HG03066 (cell line): ENCODE results near the gene EZH2.

Experiments used
- ATAC-seq: cut with Tn5 transposase; IDR thresholded peaks from one replicate; pipeline ENCODE4 v1.9.1; 2021; ENCODE audit warnings: low read depth; ENCODE audit not compliant: unreplicated experiment

EZH2 gene

DNA sequence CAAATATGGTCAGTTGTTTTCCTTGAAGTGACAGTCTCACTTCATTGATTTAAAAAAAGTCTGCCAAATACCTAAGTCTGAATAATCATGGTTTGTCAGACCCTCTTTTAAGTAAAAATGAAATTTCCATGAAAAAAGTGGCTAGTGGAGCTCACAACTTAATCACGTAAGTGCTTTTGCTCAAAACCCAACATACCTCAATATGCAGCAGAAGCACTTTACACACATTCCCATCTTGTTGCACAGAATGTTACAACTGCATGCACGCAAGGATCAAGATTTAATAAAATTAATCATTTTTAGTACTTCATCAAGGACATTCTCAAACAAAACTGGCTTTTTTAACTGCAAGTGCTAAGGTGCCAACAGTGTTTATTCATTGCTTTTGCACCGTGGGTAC lies 21.6 kb downstream of the EZH2 start:
- ATAC-seq, result no peak

DNA sequence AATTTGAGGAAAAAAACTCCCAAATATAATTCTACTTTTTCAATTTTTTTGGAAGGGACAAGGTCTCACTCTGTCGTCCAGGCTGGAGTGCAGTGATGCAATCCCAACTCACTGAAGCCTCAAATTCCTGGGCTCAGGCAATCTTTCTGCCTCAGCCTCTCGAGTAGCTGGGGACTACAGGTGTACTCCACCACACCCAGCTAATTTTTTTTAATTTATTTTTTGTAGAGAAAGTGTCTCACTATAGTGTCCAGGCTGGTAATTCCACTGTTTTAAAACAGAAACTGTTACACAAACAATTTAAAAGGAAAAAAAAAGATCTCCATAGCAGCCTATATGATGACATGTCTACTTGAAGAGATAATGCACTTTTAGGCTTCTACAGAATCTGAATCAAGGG lies 25.6 kb downstream of the EZH2 start:
- no peak for ATAC-seq

DNA sequence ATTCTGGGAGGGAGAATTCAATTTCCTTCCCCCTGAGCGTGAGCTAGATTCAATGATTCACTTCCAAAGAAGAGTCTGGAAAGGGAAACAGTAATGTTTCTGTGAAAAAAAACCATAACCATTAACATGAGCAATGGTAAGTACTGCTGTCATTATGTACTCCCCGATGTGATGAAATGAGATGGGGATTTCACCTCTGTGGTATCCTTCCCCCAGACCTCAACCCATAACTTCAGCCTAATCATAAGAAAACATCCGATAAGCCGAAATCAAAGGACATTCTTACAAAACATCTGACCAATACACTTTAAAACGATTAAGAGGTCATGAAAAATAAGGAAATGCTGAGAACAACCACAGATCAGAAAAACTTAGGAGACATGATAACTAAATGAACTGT lies 27.2 kb downstream of the EZH2 start:
- no peak for ATAC-seq

DNA sequence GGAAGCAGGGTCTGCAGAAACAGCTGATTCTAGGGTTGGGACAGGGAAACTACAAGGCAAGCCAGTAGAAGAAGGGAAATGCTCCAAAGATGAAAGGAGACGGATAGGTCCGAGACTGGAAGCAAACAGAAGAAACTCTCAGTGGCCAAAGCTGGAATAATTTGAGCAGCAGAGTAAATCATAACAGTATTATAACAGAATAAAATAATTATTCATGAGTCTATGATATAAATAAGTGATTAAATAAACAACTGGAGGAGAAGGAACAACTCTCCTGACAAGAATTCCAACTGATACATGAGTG lies 27.6 kb downstream of the EZH2 start:
- no peak for ATAC-seq

DNA sequence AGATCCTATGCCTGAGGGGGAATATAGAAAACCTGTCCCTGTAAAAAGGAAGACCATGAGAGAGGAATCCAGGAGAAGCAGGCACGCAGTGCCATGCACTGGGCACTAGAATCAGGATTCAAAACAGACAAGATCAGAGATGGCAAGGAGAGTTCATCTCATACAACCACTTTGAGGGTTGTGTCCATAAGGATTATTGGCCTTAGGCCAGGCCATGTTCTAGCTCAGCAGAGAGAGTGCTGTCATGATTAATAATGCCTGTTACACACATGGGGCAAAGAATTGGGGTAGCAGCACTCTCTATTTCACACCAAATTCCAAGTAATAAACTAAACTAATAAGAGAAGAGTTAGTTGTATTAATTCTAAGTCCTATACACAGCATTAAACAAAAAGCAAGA lies 29.1 kb downstream of the EZH2 start:
- ATAC-seq, result no peak

DNA sequence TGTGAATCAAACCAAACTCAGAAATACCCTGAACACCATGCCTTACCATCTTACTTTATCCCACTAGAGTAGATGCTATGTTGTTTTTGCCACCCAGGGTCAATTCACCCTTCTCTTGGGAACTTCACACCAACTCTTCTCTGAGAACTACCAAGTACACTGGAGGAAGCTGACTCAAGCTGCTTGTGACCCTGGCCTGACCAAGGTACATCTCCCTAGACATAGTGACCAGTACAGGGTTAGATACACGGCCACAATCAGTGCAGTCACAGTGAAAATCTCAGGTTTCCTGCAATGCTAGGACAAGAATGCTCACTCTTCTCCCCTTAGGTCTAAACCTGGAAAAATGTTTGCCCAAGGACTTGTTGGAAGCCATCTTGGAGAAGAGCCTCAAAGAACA lies 31.8 kb downstream of the EZH2 start:
- ATAC-seq, result no peak

DNA sequence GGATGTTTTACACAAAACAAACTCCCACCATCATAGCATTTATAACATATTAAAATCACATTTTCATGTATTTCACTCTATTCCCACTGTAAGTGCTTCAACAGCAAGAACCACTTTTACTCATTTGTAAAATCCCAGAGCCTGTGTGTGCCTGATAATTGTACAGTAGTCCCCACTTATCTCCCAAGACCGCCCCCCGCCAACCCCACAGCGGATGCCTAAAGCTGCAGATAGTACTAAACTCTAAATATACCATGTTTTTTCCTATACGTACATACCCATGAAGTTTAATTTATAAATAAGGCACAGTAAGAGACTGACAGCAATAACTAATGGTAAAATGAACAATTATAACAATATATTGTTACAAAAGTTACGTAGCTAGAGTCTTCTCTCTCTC lies 33.5 kb downstream of the EZH2 start:
- no peak for ATAC-seq

DNA sequence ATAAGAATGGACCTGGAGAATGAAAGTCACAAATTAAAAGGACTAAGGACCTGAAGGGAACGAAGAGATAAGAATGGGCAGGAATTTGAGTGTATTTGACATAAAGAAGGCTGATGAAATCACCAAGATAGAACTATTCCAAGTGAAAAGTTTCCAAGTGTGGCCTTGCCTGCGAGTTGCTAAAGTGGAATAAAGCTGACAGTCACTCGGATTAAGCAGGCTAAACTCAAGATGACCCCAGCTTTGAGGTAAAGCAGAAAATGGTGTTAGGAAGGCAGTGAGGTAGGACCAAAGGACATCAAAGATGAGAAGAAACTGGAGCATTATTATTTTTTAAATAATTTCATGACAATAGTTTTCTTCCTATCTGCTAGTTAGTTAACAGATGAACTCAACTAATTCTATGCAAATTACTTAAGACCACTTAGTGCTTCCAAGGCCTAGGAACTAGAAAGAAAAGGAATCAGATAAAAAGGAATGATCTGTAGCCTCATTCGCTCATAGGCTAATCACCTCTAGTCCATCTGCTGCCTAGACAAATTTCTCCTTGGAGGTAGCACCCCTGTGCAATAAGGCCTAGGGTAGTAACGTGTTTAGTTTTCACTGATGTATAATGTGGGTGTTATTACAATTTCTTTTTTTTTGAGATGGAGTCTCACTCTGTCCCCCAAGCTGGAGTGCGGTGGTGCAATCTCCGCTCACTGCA lies 34.5 kb downstream of the EZH2 start:
- no peak for ATAC-seq

DNA sequence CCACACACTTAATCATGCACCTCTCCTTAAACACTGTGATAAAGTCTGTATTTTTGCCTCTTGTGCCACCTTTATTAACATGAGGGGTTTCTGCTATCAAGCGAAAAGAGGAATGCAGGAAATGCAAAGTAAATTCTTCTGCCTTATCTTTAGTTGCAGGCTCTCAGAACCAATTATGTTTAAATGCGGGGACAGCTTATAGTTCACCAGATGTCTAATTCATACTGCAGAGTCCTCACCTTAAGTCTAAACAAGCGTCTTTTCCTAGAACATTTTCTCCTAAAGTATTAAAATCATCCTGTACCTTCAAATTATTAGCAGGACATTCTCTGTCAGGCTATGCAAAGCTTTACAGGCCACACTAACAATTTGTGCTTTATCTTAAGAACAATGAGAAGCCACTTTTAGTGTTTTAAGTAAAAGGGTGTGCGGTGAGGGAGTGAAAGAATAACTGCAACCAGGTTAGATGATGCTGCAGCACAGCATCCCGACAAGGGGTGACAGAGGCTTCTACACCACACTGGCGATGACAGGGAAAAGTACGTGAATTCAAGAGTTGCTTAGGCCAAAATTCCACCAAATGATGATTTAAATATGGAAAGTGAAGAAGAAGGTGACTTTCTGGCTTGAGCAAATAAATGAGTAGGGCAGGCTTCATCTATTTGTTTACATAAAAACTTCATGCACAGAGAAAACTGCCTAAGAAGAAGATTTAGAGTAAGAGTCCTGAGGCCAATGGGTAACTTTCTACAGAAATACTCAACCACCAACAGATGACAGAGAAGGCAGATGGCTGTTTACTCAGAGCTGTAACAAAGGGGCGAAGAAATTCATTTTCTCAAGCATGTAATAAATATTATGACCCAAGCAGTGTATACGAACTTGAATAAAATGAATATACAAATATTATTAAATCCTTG lies 36.0 kb downstream of the EZH2 start:
- ATAC-seq, result no peak

DNA sequence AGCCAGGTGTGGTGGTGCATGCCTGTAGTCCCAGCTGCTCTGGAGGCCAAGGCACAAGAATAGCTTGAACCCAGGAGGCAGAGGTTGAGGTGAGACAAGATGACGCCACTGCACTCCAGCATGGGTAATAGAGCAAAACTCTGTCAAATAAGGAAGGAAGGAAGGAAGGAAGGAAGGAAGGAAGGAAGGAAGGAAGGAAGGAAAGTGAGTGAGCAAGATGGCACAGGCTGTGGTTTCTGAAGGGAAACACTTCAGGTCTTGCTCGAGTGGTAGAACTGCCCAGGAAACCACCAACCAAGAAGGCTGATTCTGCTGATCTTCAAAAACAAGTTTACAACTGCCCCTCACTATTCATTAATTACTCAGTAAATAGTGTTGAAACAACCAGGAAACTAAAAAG lies 45.2 kb downstream of the EZH2 start:
- ATAC-seq, result no peak

DNA sequence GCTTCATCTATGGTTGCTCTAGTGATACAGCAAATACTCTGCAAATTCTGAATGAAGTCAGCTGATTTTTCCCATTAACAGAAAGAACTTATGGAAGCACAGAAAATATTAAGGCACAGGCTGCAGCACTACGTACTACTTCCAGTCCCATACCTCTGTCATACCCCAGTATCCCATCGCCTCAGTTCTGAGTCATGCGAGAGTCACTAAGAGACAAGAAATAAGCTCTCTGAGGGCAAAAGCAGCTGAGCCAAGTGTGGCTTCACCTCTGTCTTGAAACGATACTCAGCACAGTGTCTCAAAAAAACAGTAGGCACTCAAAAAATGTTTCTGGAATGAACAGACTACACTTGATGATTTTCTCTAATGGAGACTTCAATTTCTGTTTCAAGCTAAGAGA lies 48.2 kb downstream of the EZH2 start:
- no peak for ATAC-seq

DNA sequence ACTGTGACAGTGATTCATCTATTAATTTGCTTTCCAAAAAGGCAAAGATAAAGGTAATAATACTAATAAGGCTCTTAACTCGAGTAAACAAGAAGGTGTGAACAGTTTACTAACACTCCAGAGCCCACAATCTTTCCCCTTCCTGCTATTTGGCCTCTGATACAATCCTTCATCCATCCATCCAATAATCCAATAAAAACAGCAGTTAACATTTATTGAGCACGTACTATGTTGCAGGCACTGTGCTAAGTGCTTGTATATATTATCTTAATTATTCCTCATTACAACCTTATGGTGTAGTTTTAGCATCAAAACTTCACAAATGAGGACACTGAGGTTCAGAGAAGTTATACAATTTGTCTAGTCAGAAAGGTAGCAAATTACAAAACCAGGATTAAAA lies 49.5 kb downstream of the EZH2 start:
- ATAC-seq, result no peak

DNA sequence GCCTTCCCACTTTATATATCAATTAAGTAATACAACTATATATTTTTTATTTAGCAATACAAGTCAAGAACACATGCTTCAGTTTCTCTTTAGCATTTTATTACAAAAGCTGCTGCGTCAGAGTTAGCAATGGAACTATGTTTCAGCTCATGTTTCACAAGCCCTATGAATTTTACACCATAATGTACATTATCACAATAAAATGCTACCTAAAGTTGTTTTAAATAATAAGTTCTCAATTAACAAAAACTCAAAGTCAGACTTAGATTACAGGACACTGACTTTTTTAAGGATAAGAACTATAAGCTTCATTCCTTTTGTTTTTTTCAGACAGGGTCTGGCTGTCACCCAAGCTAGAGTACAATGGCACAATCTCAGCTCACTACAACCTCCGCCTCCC lies 52.3 kb downstream of the EZH2 start:
- no peak for ATAC-seq

DNA sequence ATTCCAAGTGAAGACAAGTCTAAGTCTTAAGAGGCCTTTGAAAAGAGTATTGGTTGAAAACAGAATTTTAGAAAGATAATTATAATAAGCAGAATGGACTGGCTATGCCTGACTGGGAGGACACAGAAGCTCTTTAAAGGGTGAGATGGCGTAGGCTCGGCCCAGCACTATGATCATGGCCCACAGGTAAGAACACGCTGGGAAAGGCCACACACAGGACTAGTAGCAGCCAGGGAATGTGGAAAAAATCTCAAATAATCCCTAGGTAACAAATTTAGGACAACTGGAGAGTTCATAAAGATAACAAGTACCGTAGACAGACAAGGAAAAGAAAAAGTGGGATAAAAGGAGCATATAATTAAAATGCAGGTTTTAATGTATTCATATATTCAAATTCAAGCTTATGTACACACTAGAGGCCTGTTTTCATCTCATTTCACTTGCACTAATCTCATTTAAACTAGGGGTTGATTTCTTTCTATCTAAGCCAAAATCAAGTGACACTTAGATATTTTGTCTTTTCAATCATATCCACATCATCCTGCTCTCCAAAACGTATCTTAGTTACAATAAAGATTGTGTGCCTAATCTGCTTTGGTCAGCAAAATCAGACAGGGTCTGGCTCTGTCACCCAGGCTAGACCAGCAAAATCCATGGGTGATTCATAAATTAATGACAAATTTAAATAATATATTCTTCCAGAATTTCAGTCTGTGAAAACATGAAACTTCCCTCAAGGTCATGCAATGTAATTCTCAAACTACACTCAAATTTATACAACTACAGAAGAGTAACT lies 53.0 kb downstream of the EZH2 start:
- ATAC-seq, result no peak

DNA sequence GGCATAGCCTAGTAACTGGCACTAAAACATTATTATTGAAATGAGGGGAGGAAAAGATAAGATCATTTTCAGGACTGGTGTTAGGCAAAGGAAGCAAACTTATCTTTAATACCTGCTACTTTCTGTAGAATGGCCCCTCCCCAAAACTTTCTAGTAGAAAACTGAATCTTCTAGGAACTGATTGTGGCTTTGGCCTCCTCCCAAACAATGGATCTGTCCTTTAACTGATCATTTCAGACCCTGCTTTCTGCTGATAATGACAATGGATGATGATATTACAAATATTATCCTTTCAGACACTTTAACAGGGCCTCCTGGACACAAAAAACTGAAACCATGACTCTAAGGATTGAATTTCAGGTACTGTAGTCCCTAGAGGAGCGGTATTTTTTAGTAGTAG lies 55.1 kb downstream of the EZH2 start:
- ATAC-seq, result no peak

DNA sequence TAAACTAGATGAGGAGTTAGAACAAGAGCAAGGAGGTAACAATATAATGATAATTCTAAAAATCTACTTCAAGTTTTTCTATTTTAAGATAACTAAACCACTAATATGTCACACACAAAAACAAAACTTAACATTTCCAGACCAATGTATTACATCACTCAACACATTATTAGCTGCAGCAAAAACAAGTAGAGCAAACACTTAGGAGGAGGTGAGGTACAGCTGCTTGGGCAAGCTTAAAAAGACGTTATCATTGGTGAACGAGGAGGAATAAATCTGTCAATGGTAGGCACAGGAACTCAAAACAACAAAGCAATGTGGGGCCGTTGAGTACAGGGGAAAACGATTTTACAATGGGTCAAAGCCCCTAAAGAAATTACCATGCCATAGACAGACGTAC lies 58.8 kb downstream of the EZH2 start:
- no peak for ATAC-seq

DNA sequence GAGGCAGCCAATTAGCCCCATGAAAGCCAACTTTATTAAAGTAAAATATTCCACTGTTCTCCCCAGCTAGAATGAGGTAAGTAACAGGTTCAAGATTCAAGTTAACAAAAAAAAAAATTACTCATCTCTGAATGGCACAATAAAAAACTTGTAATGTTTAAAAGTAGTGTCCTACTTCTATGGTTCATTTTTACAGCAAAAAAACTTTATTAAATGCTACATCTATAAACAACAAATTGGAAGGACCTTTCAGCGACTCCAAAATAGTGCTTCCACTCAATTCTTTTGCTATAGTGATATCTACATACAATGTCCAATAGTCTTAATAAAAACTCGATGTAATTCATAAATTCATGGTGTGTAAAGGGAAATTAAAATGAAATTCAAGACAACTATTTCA lies 59.2 kb downstream of the EZH2 start:
- no peak for ATAC-seq

DNA sequence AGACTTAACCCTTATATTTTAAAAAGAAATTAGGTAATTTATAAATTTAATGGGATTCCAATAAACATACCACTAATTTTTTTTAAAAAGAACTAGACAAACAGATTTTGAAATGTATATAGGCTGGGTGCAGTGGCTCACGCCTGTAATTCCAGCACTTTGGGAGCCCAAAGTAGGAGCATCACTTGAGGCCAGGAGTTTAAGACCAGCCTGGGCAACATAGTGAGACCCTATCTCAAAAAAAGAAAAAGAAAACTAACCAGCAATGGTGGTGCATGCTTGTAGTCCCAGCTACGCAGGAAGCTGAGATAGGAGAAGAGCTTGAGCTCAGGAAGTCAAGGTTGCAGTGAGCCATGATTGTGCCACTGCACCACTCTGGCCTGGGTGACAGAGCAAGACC lies 62.7 kb downstream of the EZH2 start:
- no peak for ATAC-seq

DNA sequence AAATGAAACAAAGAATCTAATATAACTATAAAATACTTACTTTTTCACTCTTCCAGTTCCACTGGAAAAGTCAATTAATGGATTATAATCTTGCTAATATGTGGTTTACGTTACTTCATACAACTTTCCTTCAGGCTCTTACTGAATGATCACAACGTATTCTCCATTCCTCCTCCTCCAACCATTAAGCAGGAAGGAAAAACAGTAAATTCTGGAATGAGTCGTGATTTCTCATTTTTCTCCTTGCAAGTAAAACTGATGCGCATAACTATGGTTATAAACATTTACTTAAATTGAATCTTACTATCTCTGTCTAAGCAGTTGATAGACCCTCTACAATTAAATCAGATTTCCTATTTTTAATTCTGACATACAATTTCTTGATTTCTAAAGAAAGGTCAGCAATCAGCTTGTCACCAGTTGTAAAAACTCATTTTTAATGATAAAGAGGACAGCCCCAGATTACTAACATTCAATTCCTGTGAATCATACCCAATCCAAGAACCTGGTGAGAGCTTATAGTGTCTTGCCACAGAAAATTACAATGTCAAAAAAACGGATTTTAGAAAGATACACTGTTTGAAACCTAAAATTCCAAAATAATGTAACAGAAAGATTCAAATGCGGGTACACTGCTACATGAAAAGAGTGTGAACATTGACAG lies 64.3 kb downstream of the EZH2 start:
- ATAC-seq, result no peak

DNA sequence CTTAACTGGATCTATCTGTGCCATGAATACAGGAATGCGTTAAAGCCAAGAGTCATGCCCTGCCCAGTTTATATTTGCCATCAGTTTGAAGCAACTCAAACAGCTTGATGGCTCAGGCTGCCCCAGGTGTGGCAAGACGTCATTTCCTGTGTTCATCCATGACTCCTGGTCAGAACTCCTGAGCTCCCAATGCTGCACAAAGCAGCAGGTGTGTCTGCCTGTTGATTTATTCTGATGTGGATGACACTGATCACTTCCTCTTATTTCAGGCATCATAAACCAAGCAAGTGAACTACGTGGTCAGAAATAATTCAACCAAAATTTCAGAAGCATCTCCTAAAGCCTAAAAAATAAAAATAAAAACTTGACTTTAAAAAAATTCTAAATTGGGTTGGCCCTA lies 68.5 kb downstream of the EZH2 start:
- ATAC-seq, result no peak

DNA sequence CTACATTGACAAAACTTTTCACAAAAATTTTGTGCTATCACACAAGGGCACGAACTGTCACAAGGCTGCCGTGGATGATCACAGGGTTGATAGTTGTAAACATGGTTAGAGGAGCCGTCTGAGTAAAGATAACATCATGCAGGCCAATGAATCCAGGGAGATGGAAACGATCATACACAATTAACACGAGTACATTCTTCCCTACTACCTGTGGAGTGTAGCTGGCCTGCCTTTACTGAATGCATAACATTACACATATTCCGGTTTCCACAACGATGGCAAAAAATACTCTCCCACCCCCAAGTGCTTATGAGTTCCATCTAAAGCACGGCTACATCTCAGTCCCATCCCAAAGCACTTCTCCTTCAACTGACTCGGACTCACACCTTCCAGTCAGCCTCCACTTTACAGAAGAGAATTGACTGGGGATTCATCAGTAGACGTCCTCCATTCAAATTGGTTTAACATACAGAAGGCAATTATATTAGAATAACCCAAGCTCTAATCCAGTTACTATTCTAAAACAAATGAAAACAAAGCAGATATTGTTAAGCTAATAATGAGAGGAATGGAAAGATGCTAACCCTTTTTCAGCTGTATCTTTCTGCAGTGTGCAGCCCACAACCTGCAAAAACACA lies 69.0 kb downstream of the EZH2 start:
- ATAC-seq, result no peak
